Activated T-helper 1 cell treated with anti-CD3 and anti-CD28 coated beads, Interleukin-2, amount 50 U/mL, for 16 hours (primary cell): ENCODE data around the gene STARD3NL.
"Not testable (repeated sequence)": the region's sequence is repeated elsewhere in the genome, so short reads cannot be mapped to it uniquely, and the experiment has no call there.

ENCODE experiments used
- DNase-seq, 2 donors: peaks; one replicate each; pipeline ENCODE4 v3.0.0-alpha.2; 2020; ENCODE audit warnings: low read depth in 1 of 2, low spot score in 1 of 2

STARD3NL gene

DNA sequence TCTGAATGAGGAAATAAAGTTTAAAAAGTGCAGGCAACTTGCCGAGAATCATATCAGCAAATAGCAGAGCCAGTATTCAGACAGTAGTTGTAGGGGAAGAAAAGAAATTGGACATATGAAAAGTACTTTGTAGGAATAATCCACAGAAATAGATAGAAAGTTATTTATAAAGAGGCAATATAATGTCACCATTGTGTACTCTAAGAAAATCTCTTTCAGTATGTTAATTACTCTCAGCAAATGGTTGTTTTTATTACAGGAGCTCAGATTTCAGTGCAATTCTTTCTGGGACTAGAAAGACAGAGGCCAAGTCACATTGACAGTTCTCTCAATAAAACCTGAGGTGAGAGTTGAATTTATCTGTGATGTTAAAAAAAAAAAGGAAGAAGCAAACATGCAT is 85.2 kb downstream of the STARD3NL start:
- not testable (repeated sequence) for DNase-seq

GRCh38 chr7:38264602-38265001 is 86.6 kb downstream of the STARD3NL start:
- DNase-seq = not testable (repeated sequence)

GRCh38 chr7:38265958-38266357 is 87.9 kb downstream of the STARD3NL start:
- DNase-seq = not testable (repeated sequence)

GRCh38 chr7:38269704-38270346 is 91.8 kb downstream of the STARD3NL start:
- DNase-seq = not testable (repeated sequence)

- DNase-seq = not testable (repeated sequence)
Observed at GRCh38 chr7:38270405-38270804, 92.4 kb downstream of the STARD3NL start.

GRCh38 chr7:38273286-38273995 is 95.4 kb downstream of the STARD3NL start, which contains the start of gene TARP:
TARP (minus strand) TSS chr7:38273636.
- no peak for DNase-seq

- no peak for DNase-seq
Observed at GRCh38 chr7:38274486-38274885, 96.4 kb downstream of the STARD3NL start.

DNA sequence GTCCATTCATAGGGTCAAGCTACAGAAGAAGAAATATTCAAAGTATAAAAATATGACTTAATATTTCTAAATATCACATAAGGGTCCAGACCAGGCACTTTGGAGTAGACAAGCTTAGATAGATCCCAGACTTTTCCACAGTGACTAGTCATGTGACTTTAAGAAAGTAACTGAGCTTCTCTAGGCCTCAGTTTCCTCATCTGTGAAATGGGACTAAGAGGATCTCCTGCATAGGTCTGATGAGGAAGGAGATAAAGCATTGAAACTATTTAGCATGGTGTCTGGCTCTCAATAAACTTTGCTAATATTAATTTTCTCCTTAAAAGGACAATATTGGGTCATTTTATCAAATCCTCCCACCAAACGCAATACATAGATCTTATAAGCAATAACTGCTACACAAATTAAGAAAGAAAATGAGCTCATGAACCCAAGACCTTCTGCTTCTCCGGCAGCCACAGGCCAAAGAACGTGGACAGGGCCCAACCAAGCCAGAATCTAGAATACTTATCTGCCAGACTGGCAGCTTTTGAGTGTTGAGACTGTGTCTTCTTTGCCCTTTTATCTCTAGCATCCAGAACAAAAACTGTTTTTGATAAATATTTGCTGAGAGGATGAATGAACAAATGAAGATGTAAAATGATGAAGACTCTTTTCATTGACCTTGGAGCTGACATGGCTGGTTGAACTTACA is 97.0 kb downstream of the STARD3NL start:
- DNase-seq = no peak

GRCh38 chr7:38276096-38276877 is 98.2 kb downstream of the STARD3NL start:
- DNase-seq = no peak

GRCh38 chr7:38280000-38280399 is 102.0 kb downstream of the STARD3NL start:
- DNase-seq = no peak
